AG09309 (cell line): ENCODE results near the gene BPIFB4.

Experiments
- DNase-seq: peaks from one replicate; pipeline ENCODE4 v3.0.0-alpha.2; 2010; ENCODE audit warnings: low read depth
- H3K4me3 ChIP-seq: 2 replicates; pipeline ENCODE4 v1.5.1; 2011; ENCODE audit warnings: mild to moderate bottlenecking, low read depth, low read length, moderate library complexity; ENCODE audit not compliant: control insufficient read depth
- CTCF ChIP-seq: IDR thresholded peaks from 2 replicates; pipeline ENCODE4 v1.5.1; 2011; ENCODE audit warnings: mild to moderate bottlenecking, low read depth, low read length, inconsistent platforms; ENCODE audit not compliant: insufficient read depth, control insufficient read depth; ENCODE audit errors: missing control alignments

The BPIFB4 gene

GRCh38 chr20:33124994-33125393 is 45.6 kb downstream of the BPIFB4 start:
- H3K4me3 ChIP-seq = no peak overlapping the region
- no peak for TF ChIP-seq CTCF
- no peak for DNase-seq

- no peak for TF ChIP-seq CTCF
- H3K4me3 ChIP-seq = no peak overlapping the region
- no peak for DNase-seq
These were observed 46.5 kb downstream of the BPIFB4 start for GRCh38 chr20:33125983-33126382.

- no peak for TF ChIP-seq CTCF
These were observed 48.1 kb downstream of the BPIFB4 start for GRCh38 chr20:33127422-33128097.

GRCh38 chr20:33130568-33131061 is 51.2 kb downstream of the BPIFB4 start:
- peak; percentile 80 for DNase-seq
- TF ChIP-seq CTCF = no peak
- H3K4me3 ChIP-seq = no peak overlapping the region

More at GRCh38 chr20:33127422-33128097, 48.1 kb downstream of the BPIFB4 start:
- H3K4me3 ChIP-seq = no peak overlapping the region
- no peak for DNase-seq

GRCh38 chr20:33131949-33132473 is 52.6 kb downstream of the BPIFB4 start:
- DNase-seq = no peak
- no peak overlapping the region for H3K4me3 ChIP-seq
- TF ChIP-seq CTCF = no peak

GRCh38 chr20:33132513-33133372 is 53.3 kb downstream of the BPIFB4 start:
- H3K4me3 ChIP-seq = no peak overlapping the region
- no peak for DNase-seq
- TF ChIP-seq CTCF = no peak
